ENCODE data around the gene GATD1. TPM values are rescaled to one million over a fixed set of nuclear protein-coding genes. Genes with fewer than 3 reads are reported as not detected.

GATD1 gene
- total and polyA plus RNA-seq, 8 donors, result 9.9 to 68.1 (median 22.9) TPM

GRCh38 chr11:721247-721740, 56.0 kb downstream of the GATD1 start:
- no peaks in the 10 kb centered on the region for H3K9me3 ChIP-seq
- peaks cover 0 to 72% (median 49%) of the 10 kb centered on the region in 3 donors for H3K27me3 ChIP-seq
- intact Hi-C loops (cut with DNase I; ENCODE audit: low total_unique reads), result loop anchor here (10.0 kb wide), 1 partner anchor 56 kb away; no protein-coding TSS in a partner anchor
- H3K4me3 ChIP-seq, result peak overlapping the region in 3 of 4 donors; percentile 27 to 41 (median 33)
- H3K4me1 ChIP-seq, result peaks cover 29 to 61% (median 40%) of the 10 kb centered on the region in 4 donors
- no peak for TF ChIP-seq POLR2A (IDR thresholded peaks at IDR 0.05)
- TF ChIP-seq CTCF (IDR thresholded peaks at IDR 0.05), result no peak
- TF ChIP-seq POLR2AphosphoS5 (IDR thresholded peaks at IDR 0.05), result no peak
- no peak for TF ChIP-seq EP300 (IDR thresholded peaks at IDR 0.05)
- peak in 1 of 2 donors; percentile 12 for DNase-seq
- H3K36me3 ChIP-seq, result peaks cover 3 to 34% (median 25%) of the 10 kb centered on the region in 4 donors
- 51 to 80% (median 69%) methylated on average over 9 to 28 of the region's 28 CpGs for WGBS, 5 donors
- no peak overlapping the region for H3K27ac ChIP-seq

- intact Hi-C loops (cut with DNase I; ENCODE audit: low total_unique reads), result loop anchor here (10.0 kb wide), 1 partner anchor 56 kb away; no protein-coding TSS in a partner anchor
- peak; percentile 59 to 78 for DNase-seq
- Histone ChIP-seq H3K4me1 (peaks cover 24 to 55% (median 35%) of the 10 kb centered on the region in 4 donors), H3K9me3 (no peaks in the 10 kb centered on the region), H3K27me3 (peaks cover 0 to 67% (median 43%) of the 10 kb centered on the region in 3 donors), H3K27ac (peak overlapping the region in 3 of 5 donors; percentile 24 to 52 (median 40)), H3K36me3 (peaks cover 3 to 34% (median 25%) of the 10 kb centered on the region in 4 donors), H3K4me3 (peak overlapping the region in 3 of 4 donors; percentile 27 to 41 (median 33))
- TF ChIP-seq POLR2AphosphoS5 (IDR thresholded peaks at IDR 0.05) (peak in 1 of 3 donors; percentile 24), POLR2A (IDR thresholded peaks at IDR 0.05) (no peak)
- WGBS, 5 donors, result 8 to 21% (median 17%) methylated on average over 2 to 53 of the region's 53 CpGs
Measured at GRCh38 chr11:720642-721246, 56.5 kb downstream of the GATD1 start.

GRCh38 chr11:720017-720641, 57.2 kb downstream of the GATD1 start:
- Histone ChIP-seq H3K4me1 (peaks cover 18 to 49% (median 29%) of the 10 kb centered on the region in 4 donors), H3K9me3 (no peaks in the 10 kb centered on the region), H3K27me3 (peaks cover 0 to 61% (median 37%) of the 10 kb centered on the region in 3 donors), H3K4me3 (peak overlapping the region in 3 of 4 donors; percentile 27 to 41 (median 33)), H3K27ac (peak overlapping the region in 2 of 5 donors; percentile 40 to 52), H3K36me3 (peaks cover 3 to 34% (median 24%) of the 10 kb centered on the region in 4 donors)
- intact Hi-C loops (cut with DNase I; ENCODE audit: low total_unique reads), result loop anchor here (10.0 kb wide), 1 partner anchor 55 kb away; no protein-coding TSS in a partner anchor
- TF ChIP-seq POLR2AphosphoS5 (IDR thresholded peaks at IDR 0.05) (no peak), EP300 (IDR thresholded peaks at IDR 0.05) (no peak), POLR2A (IDR thresholded peaks at IDR 0.05) (no peak), CTCF (IDR thresholded peaks at IDR 0.05) (no peak)
- no peak for DNase-seq
- WGBS, 5 donors, result 64 to 84% (median 69%) methylated on average over 21 to 35 of the region's 35 CpGs

- DNase-seq, result no peak
Measured at GRCh38 chr11:719214-720016, 57.9 kb downstream of the GATD1 start.

More at GRCh38 chr11:719214-720016, 57.9 kb downstream of the GATD1 start:
- H3K27ac ChIP-seq, result no peak overlapping the region
- no peaks in the 10 kb centered on the region for H3K9me3 ChIP-seq
- TF ChIP-seq CTCF (IDR thresholded peaks at IDR 0.05) (no peak), POLR2A (IDR thresholded peaks at IDR 0.05) (no peak), EP300 (IDR thresholded peaks at IDR 0.05) (no peak), POLR2AphosphoS5 (IDR thresholded peaks at IDR 0.05) (no peak)
- intact Hi-C loops (cut with DNase I; ENCODE audit: low total_unique reads), result loop anchor here (10.0 kb wide), 1 partner anchor 55 kb away; no protein-coding TSS in a partner anchor
- peaks cover 17 to 43% (median 29%) of the 10 kb centered on the region in 4 donors for H3K4me1 ChIP-seq
- H3K27me3 ChIP-seq, result peaks cover 0 to 54% (median 30%) of the 10 kb centered on the region in 3 donors
- WGBS, 5 donors, result 71 to 83% (median 80%) methylated on average over 28 to 34 of the region's 34 CpGs
- H3K4me3 ChIP-seq, result no peak overlapping the region
- peaks cover 3 to 29% (median 20%) of the 10 kb centered on the region in 4 donors for H3K36me3 ChIP-seq

Small RNAs within 50 kb of the gene (small RNA-seq; reads per million reads assigned to genes)
- 0 reads per million in 4 donors for gene SNORA52

Other genes with a start within 250 kb of the GATD1 start
- gene HRAS, start 241.9 kb downstream of the GATD1 start, total RNA-seq, result 10 to 100 TPM; 14.2 to 87.5 (median 21.6) TPM
- gene HRAS, start 241.9 kb downstream of the GATD1 start, polyA plus RNA-seq, result 100 to 1,000 TPM; 108 to 181 (median 131) TPM
- 1 to 10 TPM in 3 of 5 donors, under 1 TPM in 1, not detected in 1; 0.18 to 8.1 (median 3.3) TPM for gene LRRC56, start 240.0 kb downstream of the GATD1 start, total RNA-seq
- 1 to 10 TPM; 2.1 to 2.9 (median 2.9) TPM for gene LRRC56, start 240.0 kb downstream of the GATD1 start, polyA plus RNA-seq
- gene LMNTD2, start 216.7 kb downstream of the GATD1 start, total RNA-seq, result 10 to 100 TPM in 3 of 5 donors, 1 to 10 TPM in 1, under 1 TPM in 1; 0.55 to 92.7 (median 12.8) TPM
- gene LMNTD2, start 216.7 kb downstream of the GATD1 start, polyA plus RNA-seq, result 1 to 10 TPM; 6.3 to 9.2 (median 7.2) TPM
- 100 to 1,000 TPM in 2 of 5 donors, 10 to 100 TPM in 3; 16.7 to 330 (median 86.6) TPM for gene RASSF7, start 216.5 kb downstream of the GATD1 start, total RNA-seq
- 100 to 1,000 TPM in 2 of 3 donors, 10 to 100 TPM in 1; 73.0 to 121 (median 103) TPM for gene RASSF7, start 216.5 kb downstream of the GATD1 start, polyA plus RNA-seq
- gene PHRF1, start 201.0 kb downstream of the GATD1 start, total RNA-seq, result 10 to 100 TPM; 17.5 to 60.8 (median 29.9) TPM
- gene PHRF1, start 201.0 kb downstream of the GATD1 start, polyA plus RNA-seq, result 10 to 100 TPM in 1 of 3 donors, 1 to 10 TPM in 2; 7.9 to 14.8 (median 9.4) TPM
- gene IRF7, start 161.5 kb downstream of the GATD1 start, total RNA-seq, result 10 to 100 TPM in 4 of 5 donors, 1 to 10 TPM in 1; 5.7 to 49.1 (median 22.5) TPM
- gene IRF7, start 161.5 kb downstream of the GATD1 start, polyA plus RNA-seq, result 10 to 100 TPM; 33.0 to 43.8 (median 40.8) TPM
- gene CDHR5, start 152.5 kb downstream of the GATD1 start, total RNA-seq, result 10 to 100 TPM in 1 of 5 donors, 1 to 10 TPM in 4; 2.7 to 92.1 (median 5.5) TPM
- gene CDHR5, start 152.5 kb downstream of the GATD1 start, polyA plus RNA-seq, result 1 to 10 TPM in 1 of 3 donors, under 1 TPM in 2; 0.38 to 2.2 (median 0.92) TPM
- 1 to 10 TPM in 1 of 5 donors, not detected in 4; 3.1 TPM for gene SCT, start 150.3 kb downstream of the GATD1 start, total RNA-seq
- gene SCT, start 150.3 kb downstream of the GATD1 start, polyA plus RNA-seq, result under 1 TPM in 1 of 3 donors, not detected in 2; 0.95 TPM
- gene DRD4, start 140.2 kb downstream of the GATD1 start, total RNA-seq, result not detected
- 1 to 10 TPM in 1 of 3 donors, under 1 TPM in 2; 0.19 to 1.7 (median 0.50) TPM for gene DRD4, start 140.2 kb downstream of the GATD1 start, polyA plus RNA-seq
- gene DEAF1, start 82.3 kb downstream of the GATD1 start, total RNA-seq, result 100 to 1,000 TPM in 1 of 5 donors, 10 to 100 TPM in 4; 12.3 to 111 (median 29.4) TPM
- 10 to 100 TPM; 41.4 to 51.8 (median 45.1) TPM for gene DEAF1, start 82.3 kb downstream of the GATD1 start, polyA plus RNA-seq
- gene TMEM80, start 81.7 kb downstream of the GATD1 start, total RNA-seq, result 10 to 100 TPM in 4 of 5 donors, 1 to 10 TPM in 1; 4.9 to 46.5 (median 21.5) TPM
- 10 to 100 TPM in 2 of 3 donors, 1 to 10 TPM in 1; 9.0 to 30.8 (median 18.1) TPM for gene TMEM80, start 81.7 kb downstream of the GATD1 start, polyA plus RNA-seq
- 100 to 1,000 TPM in 4 of 5 donors, 10 to 100 TPM in 1; 45.0 to 617 (median 306) TPM for gene EPS8L2, start 71.3 kb downstream of the GATD1 start, total RNA-seq
- 100 to 1,000 TPM in 1 of 3 donors, 10 to 100 TPM in 2; 91.5 to 190 (median 96.2) TPM for gene EPS8L2, start 71.3 kb downstream of the GATD1 start, polyA plus RNA-seq
- gene TALDO1, start 30.0 kb downstream of the GATD1 start, total RNA-seq, result 100 to 1,000 TPM in 4 of 5 donors, 10 to 100 TPM in 1; 85.9 to 258 (median 175) TPM
- 100 to 1,000 TPM; 139 to 214 (median 208) TPM for gene TALDO1, start 30.0 kb downstream of the GATD1 start, polyA plus RNA-seq
- gene CEND1, start 12.6 kb upstream of the GATD1 start, total RNA-seq, result not detected
- gene CEND1, start 12.6 kb upstream of the GATD1 start, polyA plus RNA-seq, result under 1 TPM in 1 of 3 donors, not detected in 2; 0.23 TPM
- 1 to 10 TPM in 4 of 5 donors, not detected in 1; 5.5 to 9.8 (median 7.4) TPM for gene SLC25A22, start 20.8 kb upstream of the GATD1 start, total RNA-seq
- gene SLC25A22, start 20.8 kb upstream of the GATD1 start, polyA plus RNA-seq, result 10 to 100 TPM; 10.1 to 11.9 (median 11.8) TPM
- 100 to 1,000 TPM in 1 of 5 donors, 10 to 100 TPM in 3, 1 to 10 TPM in 1; 5.9 to 503 (median 57.1) TPM for gene PIDD1, start 27.7 kb upstream of the GATD1 start, total RNA-seq
- gene PIDD1, start 27.7 kb upstream of the GATD1 start, polyA plus RNA-seq, result 10 to 100 TPM; 20.5 to 25.6 (median 25.5) TPM
- gene RPLP2, start 32.5 kb upstream of the GATD1 start, total RNA-seq, result 1,000 to 10,000 TPM in 1 of 5 donors, 100 to 1,000 TPM in 4; 360 to 5,956 (median 454) TPM
- gene RPLP2, start 32.5 kb upstream of the GATD1 start, polyA plus RNA-seq, result 1,000 to 10,000 TPM; 1,397 to 2,170 (median 1,669) TPM
- 100 to 1,000 TPM in 3 of 5 donors, 10 to 100 TPM in 2; 33.4 to 385 (median 139) TPM for gene PNPLA2, start 41.4 kb upstream of the GATD1 start, total RNA-seq
- gene PNPLA2, start 41.4 kb upstream of the GATD1 start, polyA plus RNA-seq, result 10 to 100 TPM; 41.7 to 85.1 (median 77.8) TPM
- 100 to 1,000 TPM in 4 of 5 donors, 10 to 100 TPM in 1; 12.7 to 556 (median 165) TPM for gene CRACR2B, start 50.4 kb upstream of the GATD1 start, total RNA-seq
- gene CRACR2B, start 50.4 kb upstream of the GATD1 start, polyA plus RNA-seq, result 100 to 1,000 TPM; 105 to 133 (median 119) TPM
- gene CD151, start 55.5 kb upstream of the GATD1 start, total RNA-seq, result 100 to 1,000 TPM; 103 to 293 (median 157) TPM
- gene CD151, start 55.5 kb upstream of the GATD1 start, polyA plus RNA-seq, result 100 to 1,000 TPM in 2 of 3 donors, 10 to 100 TPM in 1; 66.7 to 262 (median 206) TPM
- 100 to 1,000 TPM in 1 of 5 donors, 10 to 100 TPM in 4; 13.8 to 407 (median 63.4) TPM for gene POLR2L, start 65.0 kb upstream of the GATD1 start, total RNA-seq
- gene POLR2L, start 65.0 kb upstream of the GATD1 start, polyA plus RNA-seq, result 100 to 1,000 TPM; 130 to 160 (median 152) TPM
- 100 to 1,000 TPM in 1 of 5 donors, 10 to 100 TPM in 4; 20.5 to 116 (median 29.7) TPM for gene TSPAN4, start 65.4 kb upstream of the GATD1 start, total RNA-seq
- gene TSPAN4, start 65.4 kb upstream of the GATD1 start, polyA plus RNA-seq, result 10 to 100 TPM; 10.5 to 29.8 (median 26.4) TPM
- gene CHID1, start 133.3 kb upstream of the GATD1 start, total RNA-seq, result 100 to 1,000 TPM in 1 of 5 donors, 10 to 100 TPM in 4; 35.4 to 121 (median 78.6) TPM
- 10 to 100 TPM; 40.9 to 46.4 (median 42.3) TPM for gene CHID1, start 133.3 kb upstream of the GATD1 start, polyA plus RNA-seq
- 100 to 1,000 TPM in 2 of 5 donors, 10 to 100 TPM in 3; 30.3 to 350 (median 64.5) TPM for gene AP2A2, start 148.4 kb upstream of the GATD1 start, total RNA-seq
- gene AP2A2, start 148.4 kb upstream of the GATD1 start, polyA plus RNA-seq, result 10 to 100 TPM; 15.0 to 19.1 (median 18.1) TPM

Data from stomach (tissue), 9 donors.